Eye (tissue), 1 donor: ENCODE measurements around the gene TOP3A.
A peak's percentile ranks its signal among the peaks of the same experiment; 100 is the strongest.

Experiments
- DNase-seq: peaks from one replicate; pipeline ENCODE4 v3.0.0-alpha.2; 2015

The TOP3A gene

GRCh38 chr17:18278867-18279266 lies 35.9 kb downstream of the TOP3A start:
- no peak for DNase-seq

GRCh38 chr17:18277076-18277475 lies 37.7 kb downstream of the TOP3A start:
- DNase-seq, result no peak

GRCh38 chr17:18270046-18270931 lies 44.5 kb downstream of the TOP3A start:
- no peak for DNase-seq

GRCh38 chr17:18267927-18268711 lies 46.7 kb downstream of the TOP3A start:
- no peak for DNase-seq

GRCh38 chr17:18267366-18267765 lies 47.4 kb downstream of the TOP3A start:
- no peak for DNase-seq

GRCh38 chr17:18263885-18264682 lies 50.7 kb downstream of the TOP3A start:
- no peak for DNase-seq

- no peak for DNase-seq
Observed at GRCh38 chr17:18262641-18263040, 52.2 kb downstream of the TOP3A start.

- DNase-seq, result no peak
Observed at GRCh38 chr17:18262111-18262510, 52.7 kb downstream of the TOP3A start.

GRCh38 chr17:18261659-18262058 lies 53.1 kb downstream of the TOP3A start:
- no peak for DNase-seq

- DNase-seq, result no peak
Observed at GRCh38 chr17:18261146-18261515, 53.7 kb downstream of the TOP3A start.

- peak; percentile 97 for DNase-seq
Observed at GRCh38 chr17:18260332-18261145, 54.3 kb downstream of the TOP3A start, which contains the start of gene MIEF2. Gene MIEF2 (plus strand): TSS chr17:18260662. CDS start chr17:18262721, 2,059 bp downstream.

GRCh38 chr17:18259621-18260331 lies 55.0 kb downstream of the TOP3A start:
- no peak for DNase-seq

GRCh38 chr17:18258356-18259038 lies 56.3 kb downstream of the TOP3A start, which contains the start of gene FLII:
Gene FLII (minus strand): TSS chr17:18258738. CDS start chr17:18258690, 48 bp downstream.
- peak; percentile 78 for DNase-seq

- peak; percentile 74 for DNase-seq
Observed at GRCh38 chr17:18257982-18258355, 56.8 kb downstream of the TOP3A start.

GRCh38 chr17:18257268-18257981 lies 57.4 kb downstream of the TOP3A start:
- no peak for DNase-seq

GRCh38 chr17:18256776-18257175 lies 58.0 kb downstream of the TOP3A start:
- no peak for DNase-seq

GRCh38 chr17:18256351-18256750 lies 58.4 kb downstream of the TOP3A start:
- DNase-seq, result no peak

GRCh38 chr17:18254888-18255649 lies 59.7 kb downstream of the TOP3A start:
- no peak for DNase-seq
